Activated T-cell treated with anti-CD3 and anti-CD28 coated beads, Interleukin-2, amount 50 U/mL, for 4 hours (primary cell): Measurements from ENCODE around the gene SNTB2. TPM values are rescaled to one million over a fixed set of nuclear protein-coding genes. Genes with fewer than 3 reads are reported as not detected.

Source experiments
- ATAC-seq, 2 donors: fragments of 200-7000 bp; cut with Tn5 transposase; one replicate each; pipeline ENCODE4 v1.10.0; 2021
- DNase-seq: peaks from one replicate; pipeline ENCODE4 v3.0.0-alpha.2; 2020
- H3K27me3 Mint-ChIP-seq: one replicate; pipeline ENCODE4 v1.8.0; 2021; ENCODE audit warnings: low read depth, mixed read lengths
- H3K36me3 Mint-ChIP-seq: one replicate; pipeline ENCODE4 v1.8.0; 2022; ENCODE audit warnings: mixed read lengths; ENCODE audit not compliant: insufficient read depth
- H3K4me1 Mint-ChIP-seq: one replicate; pipeline ENCODE4 v1.8.0; 2021; ENCODE audit warnings: low read depth, mixed read lengths
- H3K4me3 Mint-ChIP-seq: one replicate; pipeline ENCODE4 v1.8.0; 2021; ENCODE audit warnings: mild to moderate bottlenecking, moderate library complexity, mixed read lengths
- H3K9me3 Mint-ChIP-seq: one replicate; pipeline ENCODE4 v1.8.0; 2021; ENCODE audit warnings: mixed read lengths
- total RNA-seq, 3 donors: library from RNA; stranded (reverse); gene quantifications; one replicate each; pipeline ENCODE4 v1.2.1, GENCODE V29; 2021

The SNTB2 gene
- total RNA-seq, 3 donors from 2014 or later = 11.7 to 15.5 (median 13.1) TPM

DNA sequence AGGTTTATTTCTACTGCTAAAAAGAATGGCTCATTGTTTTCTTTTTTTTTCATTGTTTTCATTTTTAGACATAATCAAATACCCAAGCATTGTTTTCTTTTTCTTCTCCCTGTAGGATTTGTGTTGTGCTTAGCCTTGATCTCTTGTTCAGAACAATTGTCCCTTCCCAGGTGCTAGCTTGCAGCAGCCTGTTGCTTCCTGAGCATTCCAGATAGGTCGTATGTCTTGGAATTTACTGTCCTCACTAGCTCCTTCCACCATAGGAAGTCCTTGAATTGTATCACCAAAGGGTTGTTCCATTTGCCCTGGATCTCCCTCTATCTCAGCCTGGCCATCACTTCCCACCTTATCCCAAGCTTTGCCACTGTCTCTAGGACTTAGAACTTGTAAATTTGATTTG is 114.2 kb downstream of the SNTB2 start:
- Mint-ChIP-seq H3K9me3 (no peaks in the 10 kb centered on the region), H3K4me1 (no peaks in the 10 kb centered on the region), H3K4me3 (no peak overlapping the region), H3K27me3 (no peaks in the 10 kb centered on the region), H3K36me3 (peaks cover 12% of the 10 kb centered on the region)
- ATAC-seq = no peak
- no peak for DNase-seq

DNA sequence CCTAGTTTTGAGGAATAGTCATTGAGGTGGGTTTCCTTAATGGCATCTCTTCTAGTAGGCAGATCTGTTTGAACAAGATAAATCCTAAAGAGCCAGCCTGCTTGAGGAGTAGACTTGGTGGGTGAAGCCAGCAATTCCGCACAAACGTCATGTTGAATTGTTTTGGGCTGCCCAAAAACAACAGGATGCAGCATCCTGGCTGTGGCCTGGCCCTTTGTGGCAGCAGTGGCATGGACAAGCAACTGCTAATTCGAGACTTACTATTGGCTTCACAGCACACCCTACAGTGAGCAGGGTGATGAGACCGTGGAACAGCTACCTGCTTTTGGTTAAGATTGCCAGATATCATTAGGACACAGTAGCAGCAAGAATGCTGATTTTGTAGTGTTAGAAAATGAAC is 114.9 kb downstream of the SNTB2 start:
- no peak for ATAC-seq
- no peaks in the 10 kb centered on the region for H3K9me3 Mint-ChIP-seq
- H3K4me1 Mint-ChIP-seq = no peaks in the 10 kb centered on the region
- peaks cover 12% of the 10 kb centered on the region for H3K36me3 Mint-ChIP-seq
- H3K27me3 Mint-ChIP-seq = no peaks in the 10 kb centered on the region
- H3K4me3 Mint-ChIP-seq = no peak overlapping the region
- no peak for DNase-seq

DNA sequence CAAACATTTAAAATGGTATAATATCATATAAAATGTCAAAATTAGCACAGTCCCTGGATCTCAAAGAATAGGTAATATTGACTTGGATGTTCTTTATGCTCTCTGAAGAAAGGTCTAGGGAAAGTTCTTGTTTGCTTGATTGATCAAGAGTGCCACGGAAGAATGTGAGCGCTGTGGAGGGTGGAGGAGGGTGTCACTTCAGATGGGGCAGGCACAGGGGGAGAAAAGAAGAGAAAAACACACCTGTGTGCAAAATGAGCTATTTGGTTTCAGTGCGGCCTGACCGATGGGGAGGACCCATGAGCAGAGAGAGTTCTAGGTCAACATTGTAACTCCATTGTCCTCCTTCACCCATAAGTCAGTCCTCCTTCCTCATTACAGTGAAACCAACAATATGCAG is 115.3 kb downstream of the SNTB2 start:
- DNase-seq (no peak), ATAC-seq (no peak)
- Mint-ChIP-seq H3K9me3 (no peaks in the 10 kb centered on the region), H3K4me1 (no peaks in the 10 kb centered on the region), H3K4me3 (no peak overlapping the region), H3K36me3 (peaks cover 12% of the 10 kb centered on the region), H3K27me3 (no peaks in the 10 kb centered on the region)

DNA sequence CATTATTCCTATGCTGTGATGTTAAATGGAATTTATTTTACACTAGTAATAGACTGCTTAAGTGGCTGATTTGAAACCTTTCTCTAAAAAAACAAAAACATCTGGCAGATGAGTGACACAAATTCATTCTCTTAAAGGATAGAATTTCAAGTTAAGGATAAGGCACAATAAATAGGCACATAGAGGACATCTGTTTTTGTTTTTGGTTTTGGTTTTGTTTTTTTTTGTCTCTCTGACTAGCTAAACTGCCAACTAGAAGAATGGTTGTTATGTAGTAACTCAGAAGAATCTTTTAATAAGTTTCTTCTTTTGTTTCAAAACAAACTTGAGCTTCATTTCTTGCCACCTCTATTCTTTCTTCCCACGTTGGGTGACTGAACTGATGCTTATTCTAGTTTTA is 119.1 kb downstream of the SNTB2 start:
- no peaks in the 10 kb centered on the region for H3K27me3 Mint-ChIP-seq
- H3K36me3 Mint-ChIP-seq = peaks cover 11% of the 10 kb centered on the region
- H3K4me3 Mint-ChIP-seq = no peak overlapping the region
- ATAC-seq = no peak
- H3K4me1 Mint-ChIP-seq = peaks cover 10% of the 10 kb centered on the region
- H3K9me3 Mint-ChIP-seq = no peaks in the 10 kb centered on the region
- DNase-seq = no peak

DNA sequence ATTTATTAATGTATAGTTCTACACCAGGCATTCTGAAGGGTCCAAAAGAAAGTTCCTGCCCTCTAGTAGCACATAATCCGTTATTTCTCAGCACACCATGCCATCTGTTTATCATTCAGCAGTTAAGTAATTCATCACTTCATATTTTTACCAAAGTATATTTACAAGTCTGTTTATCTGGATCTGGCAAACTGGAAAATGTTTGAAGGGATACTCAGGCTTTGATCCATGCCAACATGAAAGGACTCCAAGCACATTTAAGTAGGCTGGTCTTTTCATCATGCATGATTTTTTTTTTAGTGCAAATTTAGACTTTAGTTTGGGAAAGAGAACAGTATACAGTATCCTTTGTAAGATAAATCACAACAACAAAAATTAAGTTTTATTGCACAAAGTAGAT is 120.1 kb downstream of the SNTB2 start:
- Mint-ChIP-seq H3K27me3 (no peaks in the 10 kb centered on the region), H3K9me3 (no peaks in the 10 kb centered on the region), H3K4me1 (peaks cover 14% of the 10 kb centered on the region), H3K36me3 (peaks cover 7% of the 10 kb centered on the region), H3K4me3 (no peak overlapping the region)
- ATAC-seq (no peak), DNase-seq (no peak)

DNA sequence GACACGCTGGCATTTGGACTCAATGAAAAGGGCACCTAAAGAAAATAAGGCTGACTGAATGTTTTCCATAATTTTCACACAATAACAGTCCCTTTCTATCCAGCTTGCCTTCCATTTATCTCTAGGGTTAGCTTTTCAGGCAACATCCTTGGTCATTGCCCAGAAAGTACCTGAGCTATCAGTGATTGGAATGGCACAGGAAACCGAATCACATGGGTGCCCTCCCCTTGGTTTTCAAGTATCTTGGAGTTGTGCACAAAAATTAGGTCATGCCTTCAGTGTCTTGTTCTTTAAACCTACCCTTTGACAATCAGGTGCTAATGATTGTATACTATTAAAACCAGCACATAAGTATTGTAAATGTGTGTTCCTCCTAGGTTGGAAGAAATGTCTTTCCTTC is 120.9 kb downstream of the SNTB2 start:
- Mint-ChIP-seq H3K4me1 (peaks cover 16% of the 10 kb centered on the region), H3K4me3 (no peak overlapping the region), H3K9me3 (no peaks in the 10 kb centered on the region), H3K27me3 (no peaks in the 10 kb centered on the region), H3K36me3 (peaks cover 5% of the 10 kb centered on the region)
- ATAC-seq (no peak), DNase-seq (no peak)

DNA sequence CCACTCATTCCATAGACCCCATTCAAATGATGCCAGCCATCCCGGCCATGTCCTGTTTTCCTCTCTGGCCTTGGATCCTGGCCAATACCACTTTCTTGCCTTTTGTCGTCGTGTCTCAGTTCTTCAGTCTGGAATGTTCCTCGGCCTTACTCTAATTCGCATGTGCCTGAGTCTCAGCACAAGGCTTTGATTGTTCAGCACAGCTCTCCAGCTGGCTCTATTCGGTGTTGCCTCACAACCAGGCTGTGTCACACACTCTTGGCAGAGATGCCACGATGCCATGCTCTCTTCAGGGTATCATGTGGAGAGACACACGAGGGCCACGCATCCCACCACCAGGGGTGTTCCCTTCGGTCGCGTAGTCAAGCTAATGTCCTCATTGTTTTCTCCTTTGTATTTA is 122.4 kb downstream of the SNTB2 start:
- H3K27me3 Mint-ChIP-seq = no peaks in the 10 kb centered on the region
- no peaks in the 10 kb centered on the region for H3K9me3 Mint-ChIP-seq
- H3K4me3 Mint-ChIP-seq = no peak overlapping the region
- no peak for DNase-seq
- peaks cover 29% of the 10 kb centered on the region for H3K4me1 Mint-ChIP-seq
- H3K36me3 Mint-ChIP-seq = peaks cover 4% of the 10 kb centered on the region
- ATAC-seq = no peak

- no peaks in the 10 kb centered on the region for H3K9me3 Mint-ChIP-seq
- peak; percentile 97 to 98 for ATAC-seq
- H3K36me3 Mint-ChIP-seq = peaks cover 5% of the 10 kb centered on the region
These were observed 123.9 kb downstream of the SNTB2 start, which contains the start of gene VPS4A for GRCh38 chr16:69310653-69311532. Gene VPS4A, plus strand, starts transcription at chr16:69311350. Its CDS starts 162 bp downstream, at chr16:69311512.

DNA sequence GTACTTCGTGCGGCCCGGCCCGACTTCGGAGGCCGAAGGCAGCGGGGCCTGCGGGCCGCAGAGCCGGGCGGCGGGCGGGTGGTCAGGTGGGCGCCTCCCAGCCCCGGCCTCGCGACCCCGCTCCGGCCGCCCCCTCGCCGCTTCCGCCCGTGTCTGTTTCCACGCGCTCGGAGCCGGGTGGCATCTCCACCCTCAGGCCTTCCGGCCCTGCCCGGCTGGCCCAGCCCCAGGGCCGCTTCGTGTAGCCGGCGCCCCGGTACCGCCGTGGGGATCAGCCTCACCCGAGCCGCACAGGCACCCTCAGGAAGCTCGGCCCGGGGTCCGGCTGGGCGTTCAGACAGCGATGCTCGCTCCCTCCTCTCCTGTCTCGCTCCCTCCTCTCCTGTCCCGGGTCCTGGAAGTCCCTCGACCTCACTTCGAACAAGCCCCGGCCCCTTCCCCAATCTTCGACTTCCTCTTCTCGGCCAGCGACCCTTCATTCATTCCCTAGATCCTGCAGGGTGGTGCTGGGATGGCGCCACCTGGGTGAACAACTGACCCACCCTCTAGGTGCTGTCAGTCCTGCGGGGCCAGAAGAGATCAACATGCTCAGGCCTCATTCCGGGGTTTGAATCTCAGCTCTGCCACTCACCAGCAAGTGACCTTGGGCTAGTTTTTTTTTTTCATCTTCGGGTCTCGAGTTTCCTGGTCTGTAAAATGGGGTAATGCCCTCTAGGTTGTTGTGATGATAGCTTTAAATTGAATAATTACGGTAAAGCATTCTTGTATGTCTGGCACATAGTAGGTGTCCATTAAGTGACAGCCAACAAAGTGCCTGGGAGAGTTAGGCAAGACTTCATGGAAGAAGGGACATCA is 124.8 kb downstream of the SNTB2 start:
- no peaks in the 10 kb centered on the region for H3K9me3 Mint-ChIP-seq
- H3K4me1 Mint-ChIP-seq = peaks cover 30% of the 10 kb centered on the region
- H3K27me3 Mint-ChIP-seq = no peaks in the 10 kb centered on the region
- H3K36me3 Mint-ChIP-seq = peaks cover 9% of the 10 kb centered on the region
- peak; percentile 58 to 61 for ATAC-seq
- peak; percentile 20 for DNase-seq
- peak overlapping the region; percentile 100 for H3K4me3 Mint-ChIP-seq

More at GRCh38 chr16:69310653-69311532, 123.9 kb downstream of the SNTB2 start, which contains the start of gene VPS4A:
- H3K27me3 Mint-ChIP-seq = no peaks in the 10 kb centered on the region
- peak within 1 kb of the TSS; percentile 100 for H3K4me3 Mint-ChIP-seq
- DNase-seq = peak; percentile 98
- H3K4me1 Mint-ChIP-seq = peaks cover 29% of the 10 kb centered on the region

DNA sequence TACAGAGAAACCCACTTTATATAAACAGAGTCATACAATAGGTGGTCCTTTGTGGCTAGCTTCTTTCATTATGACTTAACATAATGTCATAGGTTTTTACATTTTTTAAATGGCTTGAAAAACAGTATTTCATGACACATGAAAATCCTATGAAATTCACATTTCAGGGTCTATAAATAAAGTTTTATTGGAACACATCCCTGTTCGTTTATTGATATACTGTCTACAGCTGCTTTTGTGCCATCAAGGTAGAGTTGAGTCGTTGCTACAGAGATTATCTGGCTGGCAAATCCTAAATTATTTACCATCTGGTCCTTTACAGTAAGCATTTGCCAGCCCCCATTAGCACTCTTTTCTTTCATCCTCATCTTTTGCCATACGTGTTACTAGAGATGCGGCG is 126.5 kb downstream of the SNTB2 start:
- Mint-ChIP-seq H3K9me3 (no peaks in the 10 kb centered on the region), H3K4me3 (peak overlapping the region; percentile 62), H3K27me3 (no peaks in the 10 kb centered on the region), H3K36me3 (peaks cover 9% of the 10 kb centered on the region), H3K4me1 (peaks cover 30% of the 10 kb centered on the region)
- ATAC-seq (no peak), DNase-seq (no peak)

DNA sequence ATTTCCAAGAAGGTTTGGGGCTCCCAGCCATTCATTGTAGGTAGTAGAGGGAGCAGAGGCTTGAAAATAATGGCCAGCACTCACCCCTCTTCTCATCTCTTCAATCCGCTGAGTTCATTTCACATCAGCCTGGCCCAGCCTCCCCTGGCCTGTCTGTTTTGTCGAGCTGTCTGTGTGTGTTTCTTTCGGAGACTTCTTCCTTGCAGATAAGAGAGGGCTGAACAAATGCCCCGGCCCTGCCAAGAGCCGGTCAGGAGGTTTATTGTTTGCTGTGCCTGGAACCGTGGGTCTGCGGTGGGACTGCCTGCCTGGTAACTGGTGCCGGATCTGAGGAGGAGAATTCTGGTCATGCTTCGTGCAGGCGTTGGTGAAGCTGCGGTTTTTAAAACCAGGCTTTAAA is 127.6 kb downstream of the SNTB2 start:
- no peak for ATAC-seq
- H3K9me3 Mint-ChIP-seq = no peaks in the 10 kb centered on the region
- H3K36me3 Mint-ChIP-seq = peaks cover 11% of the 10 kb centered on the region
- no peak for DNase-seq
- peaks cover 27% of the 10 kb centered on the region for H3K4me1 Mint-ChIP-seq
- no peaks in the 10 kb centered on the region for H3K27me3 Mint-ChIP-seq
- no peak overlapping the region for H3K4me3 Mint-ChIP-seq

GRCh38 chr16:69315486-69316311 is 128.7 kb downstream of the SNTB2 start:
- H3K4me1 Mint-ChIP-seq = peaks cover 22% of the 10 kb centered on the region
- ATAC-seq = no peak
- peaks cover 13% of the 10 kb centered on the region for H3K36me3 Mint-ChIP-seq
- H3K27me3 Mint-ChIP-seq = no peaks in the 10 kb centered on the region
- no peak overlapping the region for H3K4me3 Mint-ChIP-seq
- DNase-seq = no peak
- no peaks in the 10 kb centered on the region for H3K9me3 Mint-ChIP-seq

GRCh38 chr16:69316595-69317034 is 129.7 kb downstream of the SNTB2 start:
- ATAC-seq (no peak), DNase-seq (no peak)
- H3K27me3 Mint-ChIP-seq = no peaks in the 10 kb centered on the region
- no peaks in the 10 kb centered on the region for H3K9me3 Mint-ChIP-seq
- peaks cover 21% of the 10 kb centered on the region for H3K36me3 Mint-ChIP-seq
- H3K4me3 Mint-ChIP-seq = no peak overlapping the region
- peaks cover 20% of the 10 kb centered on the region for H3K4me1 Mint-ChIP-seq
